ENCODE results near the gene GTPBP2.

Gene GTPBP2

GRCh38 chr6:43575105-43575771 is 53.8 kb downstream of the GTPBP2 start:
- peak in 1 of 2 experiments; percentile 16 for DNase-seq

GRCh38 chr6:43572015-43572414 is 57.0 kb downstream of the GTPBP2 start:
- DNase-seq = no peak

- no peak for DNase-seq
Observed at GRCh38 chr6:43570876-43571441, 58.1 kb downstream of the GTPBP2 start.

All from NCI-H1930 (cell line).